Epithelial cell of esophagus (primary cell): ENCODE measurements around the gene SLC45A3.
A peak's percentile ranks its signal among the peaks of the same experiment; 100 is the strongest.

Experiments
- DNase-seq: peaks from one replicate; pipeline ENCODE4 v3.0.0; 2010; ENCODE audit warnings: low read depth
- H3K4me3 ChIP-seq: 2 replicates; pipeline ENCODE4 v1.5.1; 2011; ENCODE audit warnings: mild to moderate bottlenecking, low read length, control low read depth
- CTCF ChIP-seq: IDR thresholded peaks from 2 replicates; pipeline ENCODE4 v1.5.1; 2011; ENCODE audit warnings: low read depth, mild to moderate bottlenecking, low read length, control low read depth, inconsistent platforms; ENCODE audit not compliant: insufficient read depth; ENCODE audit errors: missing control alignments

Gene SLC45A3

GRCh38 chr1:205633421-205633976 is 46.8 kb downstream of the SLC45A3 start:
- TF ChIP-seq CTCF, result no peak
- peak; percentile 74 for DNase-seq
- no peak overlapping the region for H3K4me3 ChIP-seq

GRCh38 chr1:205632669-205633169 is 47.6 kb downstream of the SLC45A3 start:
- no peak for TF ChIP-seq CTCF
- peak; percentile 32 for DNase-seq
- H3K4me3 ChIP-seq, result peak overlapping the region; percentile 72

GRCh38 chr1:205631768-205632668 is 48.3 kb downstream of the SLC45A3 start, which contains the start of gene ELK4:
Gene ELK4 (minus strand): TSS chr1:205632011. CDS start chr1:205623882, 8,129 bp downstream.
- peak within 1 kb of the TSS; percentile 72 for H3K4me3 ChIP-seq
- DNase-seq, result peak; percentile 99
- peak; percentile 64 for TF ChIP-seq CTCF

- peak; percentile 69 for DNase-seq
- no peak for TF ChIP-seq CTCF
Measured at GRCh38 chr1:205631010-205631767, 49.1 kb downstream of the SLC45A3 start.

GRCh38 chr1:205630651-205631009 is 49.7 kb downstream of the SLC45A3 start:
- no peak for TF ChIP-seq CTCF
- no peak for DNase-seq
- H3K4me3 ChIP-seq, result peak overlapping the region; percentile 72

More at GRCh38 chr1:205631010-205631767, 49.1 kb downstream of the SLC45A3 start:
- peak overlapping the region; percentile 72 for H3K4me3 ChIP-seq

GRCh38 chr1:205630241-205630640 is 50.1 kb downstream of the SLC45A3 start:
- TF ChIP-seq CTCF, result no peak
- no peak for DNase-seq
- peak overlapping the region; percentile 72 for H3K4me3 ChIP-seq
